GM19043 (cell line): Measurements from ENCODE around the gene RPS3.
"Not testable (repeated sequence)": the region's sequence is repeated elsewhere in the genome, so short reads cannot be mapped to it uniquely, and the experiment has no call there.

Experiments used
- ATAC-seq: cut with Tn5 transposase; IDR thresholded peaks from one replicate; pipeline ENCODE4 v1.9.1; 2021; ENCODE audit warnings: low read depth; ENCODE audit not compliant: unreplicated experiment

Gene RPS3

GRCh38 chr11:75399344-75400145 lies at the start of gene RPS3:
Gene RPS3, plus strand, starts transcription at chr11:75399518. Its CDS starts 30 bp downstream, at chr11:75399548.
- peak; percentile 76 for ATAC-seq

GRCh38 chr11:75349521-75350116 lies 49.7 kb upstream of the RPS3 start:
- ATAC-seq: no peak

- ATAC-seq: no peak
These were observed 49.1 kb upstream of the RPS3 start for GRCh38 chr11:75350122-75350742.

- no peak for ATAC-seq
These were observed 48.4 kb upstream of the RPS3 start for GRCh38 chr11:75350743-75351540.

GRCh38 chr11:75351541-75351790 lies 47.9 kb upstream of the RPS3 start, which contains the start of gene ARRB1:
Gene ARRB1, minus strand, starts transcription at chr11:75351661. Its CDS starts 54 bp downstream, at chr11:75351607.
- no peak for ATAC-seq

- ATAC-seq: no peak
These were observed 47.3 kb upstream of the RPS3 start for GRCh38 chr11:75351791-75352587.

- no peak for ATAC-seq
These were observed 46.6 kb upstream of the RPS3 start for GRCh38 chr11:75352588-75353206.

GRCh38 chr11:75355051-75355450 lies 44.3 kb upstream of the RPS3 start:
- ATAC-seq: no peak

- ATAC-seq: no peak
These were observed 42.7 kb upstream of the RPS3 start for GRCh38 chr11:75356613-75357012.

GRCh38 chr11:75362285-75362684 lies 37.0 kb upstream of the RPS3 start:
- ATAC-seq: not testable (repeated sequence)

GRCh38 chr11:75365711-75366181 lies 33.6 kb upstream of the RPS3 start:
- ATAC-seq: no peak

GRCh38 chr11:75366826-75367225 lies 32.5 kb upstream of the RPS3 start:
- not testable (repeated sequence) for ATAC-seq

- ATAC-seq: no peak
These were observed 29.6 kb upstream of the RPS3 start for GRCh38 chr11:75369560-75370255.

- no peak for ATAC-seq
These were observed 27.1 kb upstream of the RPS3 start for GRCh38 chr11:75371949-75372876.

GRCh38 chr11:75373201-75373600 lies 26.1 kb upstream of the RPS3 start:
- no peak for ATAC-seq

- no peak for ATAC-seq
These were observed 24.7 kb upstream of the RPS3 start for GRCh38 chr11:75374646-75375045.

- no peak for ATAC-seq
These were observed 23.7 kb upstream of the RPS3 start for GRCh38 chr11:75375626-75376025.

GRCh38 chr11:75376175-75376574 lies 23.1 kb upstream of the RPS3 start:
- ATAC-seq: no peak
